GM23338 (cell line): Measurements from ENCODE around the gene HMCN2.

ENCODE experiments used
- CREB1 ChIP-seq: fragments of 250-450 bp; sonication (Bioruptor Pico); IDR thresholded peaks from 2 replicates; pipeline ENCODE4 v1.5.0; 2020; ENCODE audit warnings: low read depth, mild to moderate bottlenecking, moderate library complexity
- POLR2AphosphoS5 ChIP-seq: IDR thresholded peaks from 2 replicates; pipeline ENCODE4 v1.6.1; 2016; ENCODE audit warnings: antibody characterized with exemption, low read depth
- TF ChIP-seq, protein P1 (sequence below), 2 experiments: fragments of 200-600 bp in 1 of 2; sonication (generic) in 1 of 2; conservative IDR thresholded peaks; 2 replicates each; pipeline versions ENCODE4 v1.5.1 to v1.6.1; 2016 to 2017; ENCODE audit warnings: antibody characterized with exemption in 2 of 2, low read depth in 2 of 2, mild to moderate bottlenecking in 2 of 2, moderate library complexity in 1 of 2
- TF ChIP-seq, protein P2 (sequence below): IDR thresholded peaks from one replicate; pipeline ENCODE4 v1.6.1; 2018; ENCODE audit warnings: antibody characterized with exemption; ENCODE audit not compliant: unreplicated experiment

DNA sequence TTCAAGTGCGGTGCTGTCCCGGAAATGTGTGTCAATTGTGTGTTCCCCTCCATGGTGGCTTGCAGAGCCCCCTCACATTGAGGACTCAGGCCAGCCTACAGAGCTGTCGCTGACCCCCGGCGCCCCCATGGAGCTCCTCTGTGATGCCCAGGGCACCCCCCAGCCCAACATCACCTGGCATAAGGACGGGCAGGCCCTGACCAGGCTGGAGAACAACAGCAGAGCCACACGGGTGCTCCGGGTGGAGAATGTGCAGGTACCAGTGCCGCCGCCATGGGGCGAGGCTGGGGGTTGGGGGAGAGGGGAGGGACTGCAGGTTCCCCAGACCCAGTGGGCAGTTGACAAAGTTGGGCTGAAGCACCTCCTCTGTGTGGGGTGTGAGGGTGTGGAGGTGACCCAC lies 128.8 kb downstream of the HMCN2 start:
- TF ChIP-seq, protein P1, sequence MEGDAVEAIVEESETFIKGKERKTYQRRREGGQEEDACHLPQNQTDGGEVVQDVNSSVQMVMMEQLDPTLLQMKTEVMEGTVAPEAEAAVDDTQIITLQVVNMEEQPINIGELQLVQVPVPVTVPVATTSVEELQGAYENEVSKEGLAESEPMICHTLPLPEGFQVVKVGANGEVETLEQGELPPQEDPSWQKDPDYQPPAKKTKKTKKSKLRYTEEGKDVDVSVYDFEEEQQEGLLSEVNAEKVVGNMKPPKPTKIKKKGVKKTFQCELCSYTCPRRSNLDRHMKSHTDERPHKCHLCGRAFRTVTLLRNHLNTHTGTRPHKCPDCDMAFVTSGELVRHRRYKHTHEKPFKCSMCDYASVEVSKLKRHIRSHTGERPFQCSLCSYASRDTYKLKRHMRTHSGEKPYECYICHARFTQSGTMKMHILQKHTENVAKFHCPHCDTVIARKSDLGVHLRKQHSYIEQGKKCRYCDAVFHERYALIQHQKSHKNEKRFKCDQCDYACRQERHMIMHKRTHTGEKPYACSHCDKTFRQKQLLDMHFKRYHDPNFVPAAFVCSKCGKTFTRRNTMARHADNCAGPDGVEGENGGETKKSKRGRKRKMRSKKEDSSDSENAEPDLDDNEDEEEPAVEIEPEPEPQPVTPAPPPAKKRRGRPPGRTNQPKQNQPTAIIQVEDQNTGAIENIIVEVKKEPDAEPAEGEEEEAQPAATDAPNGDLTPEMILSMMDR (conservative IDR thresholded peaks at IDR 0.05; ENCODE audit: low read depth in 2 of 2), result no peak
- TF ChIP-seq CREB1 (CRISPR knock-in tag) (no peak), POLR2AphosphoS5 (no peak)
- TF ChIP-seq, protein P2, sequence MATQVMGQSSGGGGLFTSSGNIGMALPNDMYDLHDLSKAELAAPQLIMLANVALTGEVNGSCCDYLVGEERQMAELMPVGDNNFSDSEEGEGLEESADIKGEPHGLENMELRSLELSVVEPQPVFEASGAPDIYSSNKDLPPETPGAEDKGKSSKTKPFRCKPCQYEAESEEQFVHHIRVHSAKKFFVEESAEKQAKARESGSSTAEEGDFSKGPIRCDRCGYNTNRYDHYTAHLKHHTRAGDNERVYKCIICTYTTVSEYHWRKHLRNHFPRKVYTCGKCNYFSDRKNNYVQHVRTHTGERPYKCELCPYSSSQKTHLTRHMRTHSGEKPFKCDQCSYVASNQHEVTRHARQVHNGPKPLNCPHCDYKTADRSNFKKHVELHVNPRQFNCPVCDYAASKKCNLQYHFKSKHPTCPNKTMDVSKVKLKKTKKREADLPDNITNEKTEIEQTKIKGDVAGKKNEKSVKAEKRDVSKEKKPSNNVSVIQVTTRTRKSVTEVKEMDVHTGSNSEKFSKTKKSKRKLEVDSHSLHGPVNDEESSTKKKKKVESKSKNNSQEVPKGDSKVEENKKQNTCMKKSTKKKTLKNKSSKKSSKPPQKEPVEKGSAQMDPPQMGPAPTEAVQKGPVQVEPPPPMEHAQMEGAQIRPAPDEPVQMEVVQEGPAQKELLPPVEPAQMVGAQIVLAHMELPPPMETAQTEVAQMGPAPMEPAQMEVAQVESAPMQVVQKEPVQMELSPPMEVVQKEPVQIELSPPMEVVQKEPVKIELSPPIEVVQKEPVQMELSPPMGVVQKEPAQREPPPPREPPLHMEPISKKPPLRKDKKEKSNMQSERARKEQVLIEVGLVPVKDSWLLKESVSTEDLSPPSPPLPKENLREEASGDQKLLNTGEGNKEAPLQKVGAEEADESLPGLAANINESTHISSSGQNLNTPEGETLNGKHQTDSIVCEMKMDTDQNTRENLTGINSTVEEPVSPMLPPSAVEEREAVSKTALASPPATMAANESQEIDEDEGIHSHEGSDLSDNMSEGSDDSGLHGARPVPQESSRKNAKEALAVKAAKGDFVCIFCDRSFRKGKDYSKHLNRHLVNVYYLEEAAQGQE, result no peak
